ENCODE measurements around the gene MYRFL. TPM values are rescaled to one million over a fixed set of nuclear protein-coding genes. Genes with fewer than 3 reads are reported as not detected.

MYRFL gene
- total RNA-seq, 2 donors from 2014 or later, result not detected

DNA sequence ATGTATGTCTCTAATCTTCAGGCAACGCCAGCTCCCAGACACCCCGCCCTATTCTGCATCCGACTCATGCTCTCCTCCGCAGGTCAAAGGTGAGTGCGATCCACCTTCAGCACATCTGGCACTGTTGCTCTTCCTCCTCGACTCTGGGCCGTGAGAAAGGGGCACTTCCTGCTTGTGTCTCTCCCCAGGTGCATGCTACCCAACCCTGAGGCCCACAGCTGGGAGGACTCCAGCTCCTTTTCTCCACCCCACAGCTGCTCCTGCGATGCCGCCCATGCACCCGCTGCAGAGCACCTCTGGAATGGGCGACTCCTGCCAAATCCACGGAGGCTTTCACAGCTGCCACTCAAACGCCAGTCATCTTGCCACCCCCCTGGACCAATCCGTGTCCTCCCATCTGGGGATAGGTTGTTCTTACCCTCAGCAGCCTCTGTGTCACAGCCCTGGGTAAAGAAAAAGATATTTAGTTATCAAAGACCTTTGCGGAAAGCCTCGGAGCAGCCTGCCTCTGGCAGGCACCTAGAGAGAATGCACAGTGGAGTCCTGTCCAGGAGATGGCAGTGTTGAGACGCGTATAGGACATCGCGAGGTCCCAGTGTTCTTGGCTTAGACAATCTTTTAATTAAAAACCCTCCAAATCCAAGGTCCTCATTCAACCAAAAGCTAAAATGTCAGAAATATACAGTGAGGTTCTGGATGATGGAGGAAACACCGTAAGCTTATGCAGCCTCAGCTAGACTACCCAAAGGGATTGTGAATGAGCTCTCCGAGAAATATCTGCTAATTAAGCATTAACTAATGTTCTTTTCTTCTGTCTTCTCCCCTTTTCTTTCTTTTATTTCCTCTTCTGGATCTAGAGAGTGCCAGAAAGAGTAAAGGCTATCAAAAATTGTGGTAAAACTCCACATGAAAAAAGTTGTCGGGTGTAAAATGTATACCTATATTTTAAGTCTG lies 54.3 kb downstream of the MYRFL start:
- peak in 1 of 2 donors; percentile 64 for DNase-seq (ENCODE audit: low spot score in 2 of 2)
- no peaks in the 10 kb centered on the region for H3K9me3 Mint-ChIP-seq
- H3K27ac Mint-ChIP-seq, result no peak overlapping the region
- ATAC-seq, result peak; percentile 84 to 92
- H3K36me3 Mint-ChIP-seq, result no peaks in the 10 kb centered on the region

DNA sequence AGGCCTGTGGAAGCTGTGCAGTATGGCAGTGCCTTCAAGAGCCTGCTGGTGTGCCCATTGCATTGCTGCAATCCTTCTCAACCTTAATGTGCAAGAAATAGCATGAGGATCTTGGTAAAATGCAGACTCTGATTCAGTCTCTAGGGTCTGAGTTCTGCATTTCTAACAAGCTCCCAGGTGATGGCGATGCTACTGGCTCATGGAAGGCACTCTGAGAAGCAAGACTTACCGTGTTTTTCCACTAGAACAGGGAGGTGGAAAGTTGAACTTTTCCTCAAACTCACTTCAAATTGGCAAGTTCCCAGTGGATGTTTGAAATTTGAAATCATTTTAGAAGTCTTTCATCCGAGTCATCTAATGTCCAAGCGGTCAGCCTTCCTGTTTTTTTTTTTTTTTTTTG lies 55.5 kb downstream of the MYRFL start:
- DNase-seq (ENCODE audit: low spot score in 2 of 2) (no peak), ATAC-seq (no peak)
- Mint-ChIP-seq H3K36me3 (no peaks in the 10 kb centered on the region), H3K27ac (no peak overlapping the region), H3K9me3 (no peaks in the 10 kb centered on the region)

DNA sequence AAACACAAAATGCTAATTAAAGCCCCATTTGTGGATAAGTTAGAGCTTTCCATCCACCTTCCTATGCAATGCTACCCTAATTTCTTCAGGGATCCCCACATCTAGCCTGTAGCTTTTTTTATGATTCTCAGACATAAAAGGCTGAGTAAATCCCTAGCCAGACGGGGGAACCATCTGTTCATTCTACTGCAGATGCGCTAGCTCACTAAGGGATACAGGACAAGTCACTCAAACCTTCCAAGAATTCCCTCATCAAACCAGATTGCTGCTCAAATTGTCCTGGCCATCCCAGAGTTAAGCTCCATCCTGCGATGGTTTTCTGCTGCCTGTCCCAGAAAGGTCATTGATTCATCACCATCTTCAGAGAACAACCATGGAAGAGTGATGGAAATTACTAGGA lies 56.7 kb downstream of the MYRFL start:
- Mint-ChIP-seq H3K9me3 (no peaks in the 10 kb centered on the region), H3K27ac (no peak overlapping the region), H3K36me3 (no peaks in the 10 kb centered on the region)
- DNase-seq (ENCODE audit: low spot score in 2 of 2) (no peak), ATAC-seq (no peak)

DNA sequence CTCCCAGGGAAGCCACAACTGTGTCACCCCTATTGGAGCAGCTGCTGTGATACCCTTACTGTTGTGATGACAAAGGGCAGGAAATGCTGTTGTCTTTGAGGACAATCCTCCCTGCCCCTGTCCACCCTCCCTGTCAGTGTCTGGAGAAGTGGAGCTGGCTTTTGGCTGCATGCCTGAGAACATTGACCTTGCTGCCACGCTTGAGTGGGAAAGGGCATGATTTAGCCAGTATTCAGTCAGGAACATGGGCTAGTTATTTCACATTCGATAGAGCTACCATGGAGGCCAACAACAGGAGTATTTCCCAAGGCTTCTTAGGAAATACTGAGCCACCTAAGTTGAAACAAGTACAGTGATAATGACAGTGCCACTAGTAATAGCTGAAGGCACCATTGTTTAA lies 59.4 kb downstream of the MYRFL start:
- Mint-ChIP-seq H3K36me3 (no peaks in the 10 kb centered on the region), H3K27ac (no peak overlapping the region), H3K9me3 (no peaks in the 10 kb centered on the region)
- DNase-seq (ENCODE audit: low spot score in 2 of 2) (no peak), ATAC-seq (no peak)

DNA sequence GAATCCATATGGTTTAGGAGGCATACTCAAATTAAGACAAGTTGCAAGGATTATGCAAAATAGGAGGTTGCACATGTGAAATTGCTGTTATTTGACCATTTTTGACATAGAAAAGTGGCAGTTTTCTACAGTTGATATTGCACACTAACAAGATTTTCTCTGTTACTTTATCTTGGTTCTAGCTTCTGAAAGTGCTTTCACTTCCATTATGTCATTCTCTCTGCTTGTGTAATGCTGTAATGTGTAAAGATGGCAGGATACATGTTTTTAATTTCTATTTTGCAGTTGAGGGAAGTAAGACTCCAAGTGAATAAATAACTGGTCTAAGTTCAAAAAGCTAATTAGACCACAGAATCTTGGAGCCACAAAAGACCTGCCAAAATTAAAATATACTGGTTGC lies 60.6 kb downstream of the MYRFL start:
- H3K27ac Mint-ChIP-seq, result no peak overlapping the region
- no peak for ATAC-seq

DNA sequence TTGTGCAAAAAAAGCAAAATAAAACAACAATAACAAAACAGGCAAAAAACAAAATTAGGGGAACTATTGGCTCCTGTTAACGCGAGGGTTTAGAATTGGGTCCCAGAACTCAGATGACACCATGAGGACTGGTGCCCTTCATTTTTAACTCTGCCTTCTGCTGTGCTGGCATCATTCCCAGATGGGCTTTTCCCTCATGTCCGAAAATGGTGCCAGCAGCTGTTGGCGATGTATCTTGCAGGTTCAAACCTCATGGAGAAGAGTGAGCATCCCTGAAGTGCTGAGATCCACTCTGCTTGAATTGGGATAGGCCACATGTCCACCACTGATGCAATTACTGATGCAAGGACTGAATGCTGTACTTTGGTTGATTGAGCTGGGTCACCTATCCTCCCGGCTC lies 61.1 kb downstream of the MYRFL start:
- H3K27ac Mint-ChIP-seq, result no peak overlapping the region
- H3K9me3 Mint-ChIP-seq, result no peaks in the 10 kb centered on the region
- no peaks in the 10 kb centered on the region for H3K36me3 Mint-ChIP-seq
- ATAC-seq (no peak), DNase-seq (ENCODE audit: low spot score in 2 of 2) (no peak)

More for the DNA sequence above, 60.6 kb downstream of the MYRFL start:
- DNase-seq (ENCODE audit: low spot score in 2 of 2), result no peak
- Mint-ChIP-seq H3K36me3 (no peaks in the 10 kb centered on the region), H3K9me3 (no peaks in the 10 kb centered on the region)

DNA sequence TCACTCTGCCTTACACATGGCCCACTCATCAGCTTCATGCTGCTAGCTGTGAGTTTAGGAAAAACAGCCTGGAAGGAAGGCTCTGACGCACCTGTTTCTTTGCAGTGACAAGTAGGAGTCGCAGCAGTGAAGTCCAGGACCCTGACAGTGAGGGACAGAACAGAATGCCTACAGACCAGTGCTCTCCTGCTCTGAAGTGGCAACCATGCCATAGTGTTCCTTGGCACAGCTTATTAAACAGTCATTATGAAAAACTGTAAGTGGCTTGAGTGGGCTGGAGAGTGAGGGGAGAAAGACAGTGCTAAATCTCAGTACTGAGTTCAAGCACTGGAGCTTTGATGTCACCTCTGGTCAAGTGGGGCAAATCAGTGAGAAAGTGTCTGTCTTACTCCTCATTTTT lies 61.7 kb downstream of the MYRFL start:
- no peaks in the 10 kb centered on the region for H3K9me3 Mint-ChIP-seq

DNA sequence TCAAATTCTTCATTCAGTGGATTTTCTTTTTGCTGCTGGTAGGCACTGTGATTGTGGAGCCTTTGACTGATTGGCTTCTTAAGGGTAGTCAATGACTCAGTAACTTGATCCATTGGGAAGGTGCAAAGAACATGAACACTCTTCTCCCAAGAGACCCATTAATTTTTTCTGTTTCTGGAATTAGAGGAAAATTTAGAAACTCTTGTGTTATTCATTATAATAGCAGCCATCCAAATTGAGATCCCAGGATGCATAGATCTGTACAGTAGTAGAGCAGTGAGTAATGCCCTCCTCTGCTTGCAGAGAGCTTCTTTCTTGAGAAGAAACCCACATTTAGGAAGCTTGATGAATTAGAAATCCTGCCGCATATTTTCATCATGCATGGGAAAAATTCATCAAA lies 63.9 kb downstream of the MYRFL start:
- no peak overlapping the region for H3K27ac Mint-ChIP-seq

More for the DNA sequence above, 61.7 kb downstream of the MYRFL start:
- no peak for ATAC-seq
- Mint-ChIP-seq H3K36me3 (no peaks in the 10 kb centered on the region), H3K27ac (no peak overlapping the region)
- DNase-seq (ENCODE audit: low spot score in 2 of 2), result no peak

DNA sequence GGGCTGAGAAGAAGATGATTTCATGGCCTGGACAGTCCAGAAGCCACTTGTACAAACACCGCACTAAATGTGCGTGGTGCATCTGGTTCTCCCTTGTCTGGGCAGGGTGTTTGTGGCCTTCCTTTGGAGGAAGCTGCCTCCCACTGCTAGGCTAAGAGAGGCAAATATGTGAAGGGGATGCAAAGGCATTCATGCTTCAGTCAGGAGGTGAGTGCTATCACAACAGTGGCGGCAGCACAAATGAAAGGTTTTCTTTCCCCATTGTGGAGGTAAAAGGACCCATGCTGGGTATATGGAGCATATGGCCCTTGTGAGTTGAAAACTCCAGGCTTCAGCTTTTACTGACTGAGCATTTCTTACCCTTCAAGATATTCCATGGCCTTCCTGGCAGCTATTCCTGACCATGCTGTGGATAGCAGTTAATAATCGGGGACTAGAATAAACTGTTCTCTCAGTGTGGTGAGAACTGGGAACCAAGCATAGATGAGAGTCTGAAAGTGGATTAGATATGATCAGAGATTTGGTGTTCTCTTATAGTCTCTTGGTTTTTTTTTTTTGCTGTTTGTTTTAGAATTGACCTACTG lies 69.9 kb downstream of the MYRFL start:
- Mint-ChIP-seq H3K27ac (no peak overlapping the region), H3K36me3 (no peaks in the 10 kb centered on the region)

More for the DNA sequence above, 63.9 kb downstream of the MYRFL start:
- Mint-ChIP-seq H3K9me3 (no peaks in the 10 kb centered on the region), H3K36me3 (no peaks in the 10 kb centered on the region)
- no peak for DNase-seq (ENCODE audit: low spot score in 2 of 2)
- no peak for ATAC-seq

DNA sequence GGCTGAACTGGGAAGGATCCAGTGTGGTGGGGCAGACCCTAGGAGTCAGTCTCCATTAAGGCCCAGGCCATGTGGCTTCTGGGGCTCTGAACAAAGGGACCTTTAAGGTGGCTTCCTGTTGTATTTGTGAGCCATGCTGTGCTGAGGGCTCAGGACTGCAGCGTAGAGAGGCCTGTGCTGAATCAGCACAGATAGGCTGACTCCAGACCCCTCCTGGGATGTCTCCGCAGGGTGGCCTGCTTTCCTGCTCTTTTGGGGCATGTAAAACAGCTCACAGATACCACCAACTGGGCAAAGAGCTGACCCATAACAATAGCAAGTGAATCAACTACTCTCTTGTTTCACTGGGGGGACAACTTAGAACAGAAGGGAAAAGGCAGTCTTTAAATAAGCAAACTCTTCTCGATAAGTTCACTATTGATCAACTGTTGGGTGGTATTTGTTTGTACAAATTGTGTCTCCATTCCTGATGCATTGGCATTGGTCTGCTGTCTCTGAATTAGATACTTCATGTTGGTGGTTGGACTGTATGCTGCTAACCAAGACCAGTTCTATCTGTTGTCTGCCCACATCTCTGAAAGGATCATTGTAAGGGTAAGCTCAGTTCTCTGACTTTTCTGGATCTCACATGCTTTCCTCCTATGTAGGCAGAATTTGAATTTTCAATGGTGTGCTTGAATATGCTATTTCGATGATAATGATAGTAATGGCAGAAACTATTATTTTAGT lies 71.8 kb downstream of the MYRFL start:
- DNase-seq (ENCODE audit: low spot score in 2 of 2), result no peak
- no peaks in the 10 kb centered on the region for H3K9me3 Mint-ChIP-seq
- no peak for ATAC-seq
- H3K27ac Mint-ChIP-seq, result no peak overlapping the region
- no peaks in the 10 kb centered on the region for H3K36me3 Mint-ChIP-seq

More for the DNA sequence above, 69.9 kb downstream of the MYRFL start:
- DNase-seq (ENCODE audit: low spot score in 2 of 2), result no peak
- ATAC-seq, result no peak
- H3K9me3 Mint-ChIP-seq, result no peaks in the 10 kb centered on the region

DNA sequence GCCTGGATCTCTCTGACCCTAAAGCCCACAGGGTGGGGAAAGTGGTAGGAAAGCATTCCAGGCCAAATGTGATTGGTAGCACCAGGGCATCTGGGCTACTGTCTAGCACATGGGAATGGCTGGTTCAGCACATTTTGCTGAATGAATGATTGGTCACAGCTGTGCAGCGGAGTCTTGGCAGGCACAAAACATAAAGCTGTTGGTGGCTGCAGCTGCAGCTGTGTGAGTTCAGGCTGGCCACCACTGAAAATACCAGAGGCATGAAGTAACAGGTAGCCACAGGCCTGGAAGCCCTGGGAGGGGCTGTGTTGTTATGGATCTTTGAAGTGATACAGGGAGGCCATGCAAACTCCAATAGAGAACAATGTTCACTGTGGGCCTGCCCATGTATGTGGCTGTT lies 72.7 kb downstream of the MYRFL start:
- ATAC-seq, result no peak
- DNase-seq (ENCODE audit: low spot score in 2 of 2), result no peak
- H3K36me3 Mint-ChIP-seq, result no peaks in the 10 kb centered on the region
- no peaks in the 10 kb centered on the region for H3K9me3 Mint-ChIP-seq
- H3K27ac Mint-ChIP-seq, result no peak overlapping the region

DNA sequence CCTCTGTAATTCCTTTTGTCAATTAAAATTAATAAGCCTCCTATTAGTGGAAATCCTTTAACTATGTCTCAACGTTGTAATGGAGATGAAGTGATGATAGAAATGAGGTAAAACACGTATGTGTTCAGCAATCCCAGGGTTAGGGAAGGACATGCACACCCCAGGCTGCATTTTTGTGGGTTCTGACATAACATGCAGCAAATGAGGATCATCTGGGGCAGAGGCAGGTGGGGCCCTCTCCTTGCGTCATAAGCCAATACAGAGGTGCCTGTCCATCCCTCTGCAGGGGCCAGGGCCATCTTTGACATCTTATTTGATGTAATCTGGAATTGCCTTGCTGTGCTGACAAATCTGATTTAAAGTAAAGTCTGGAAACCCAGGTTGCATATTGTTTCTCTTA lies 73.2 kb downstream of the MYRFL start:
- Mint-ChIP-seq H3K27ac (no peak overlapping the region), H3K9me3 (no peaks in the 10 kb centered on the region), H3K36me3 (no peaks in the 10 kb centered on the region)
- no peak for ATAC-seq
- no peak for DNase-seq (ENCODE audit: low spot score in 2 of 2)

DNA sequence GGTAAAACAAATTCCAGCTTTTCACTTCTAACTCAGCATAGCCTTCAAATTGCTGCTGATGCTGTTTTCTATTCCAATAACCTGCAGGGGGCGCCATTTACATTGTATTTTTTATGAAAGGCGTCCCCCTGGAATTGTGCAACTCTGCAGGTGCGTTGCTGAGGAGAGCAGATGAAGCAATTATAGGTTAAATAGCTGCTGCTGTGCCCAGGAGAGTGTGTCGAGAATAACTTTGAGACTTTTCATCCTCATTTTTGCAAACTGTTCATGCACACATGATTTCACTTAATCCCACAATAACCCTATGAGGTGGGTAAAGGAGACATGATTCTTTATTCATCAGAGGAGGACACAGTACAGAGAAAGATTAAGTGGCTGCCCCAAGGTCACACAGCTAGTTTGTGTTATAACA lies 75.7 kb downstream of the MYRFL start:
- DNase-seq (ENCODE audit: low spot score in 2 of 2) (peak in 1 of 2 donors; percentile 72), ATAC-seq (peak; percentile 29 to 71)
- no peaks in the 10 kb centered on the region for H3K36me3 Mint-ChIP-seq
- no peak overlapping the region for H3K27ac Mint-ChIP-seq
- no peaks in the 10 kb centered on the region for H3K9me3 Mint-ChIP-seq

DNA sequence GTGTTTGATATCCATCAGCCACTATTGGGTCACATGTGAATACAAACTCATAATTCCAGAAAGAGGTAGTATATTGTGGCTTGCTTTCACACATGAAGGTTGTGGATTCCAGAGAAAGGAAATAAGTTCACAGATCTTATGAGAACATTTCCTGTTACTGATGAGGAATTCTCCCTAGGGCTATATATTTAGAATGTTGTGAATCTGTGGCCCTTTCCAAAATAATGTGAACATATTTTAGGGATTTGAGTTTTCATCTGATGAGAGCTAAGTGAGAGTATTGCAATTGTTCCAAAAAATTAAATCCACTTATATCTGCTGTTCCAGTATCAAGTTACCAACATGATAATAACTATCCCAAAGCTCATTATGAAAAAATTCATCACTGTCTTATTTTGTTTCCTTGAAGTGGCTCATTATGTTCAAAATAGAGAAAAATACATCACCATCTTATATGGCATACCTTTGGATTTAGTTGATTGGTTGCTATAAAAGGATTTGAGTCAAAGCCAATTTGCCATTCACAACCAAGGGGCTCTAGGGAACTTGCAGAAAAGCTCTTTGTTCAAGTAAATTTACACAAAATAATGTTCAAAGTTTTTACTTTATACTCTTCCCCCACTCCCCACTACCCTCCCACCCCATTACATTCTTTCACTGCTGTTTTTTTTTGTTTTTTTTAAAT lies 76.3 kb downstream of the MYRFL start:
- Mint-ChIP-seq H3K27ac (no peak overlapping the region), H3K9me3 (no peaks in the 10 kb centered on the region), H3K36me3 (no peaks in the 10 kb centered on the region)
- ATAC-seq, result no peak
- DNase-seq (ENCODE audit: low spot score in 2 of 2), result no peak

DNA sequence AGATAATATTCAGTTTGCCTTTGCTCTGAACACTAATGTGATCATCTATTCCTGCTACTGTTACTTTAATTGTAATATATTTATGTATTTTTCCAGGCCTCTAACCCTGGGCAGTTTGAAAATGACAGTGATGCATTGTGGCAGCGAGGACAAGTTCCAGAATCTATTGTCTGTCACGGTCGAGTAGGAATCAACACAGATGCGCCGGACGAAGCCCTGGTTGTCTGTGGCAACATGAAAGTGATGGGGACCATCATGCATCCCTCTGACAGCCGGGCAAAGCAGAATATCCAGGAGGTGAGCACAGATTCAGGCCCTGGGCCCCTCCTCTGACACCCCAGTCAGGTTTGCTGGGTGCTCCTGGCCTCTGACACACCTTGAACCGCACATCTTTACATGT lies 78.5 kb downstream of the MYRFL start:
- ATAC-seq (no peak), DNase-seq (ENCODE audit: low spot score in 2 of 2) (no peak)
- no peak overlapping the region for H3K27ac Mint-ChIP-seq
- H3K36me3 Mint-ChIP-seq, result no peaks in the 10 kb centered on the region
- no peaks in the 10 kb centered on the region for H3K9me3 Mint-ChIP-seq

DNA sequence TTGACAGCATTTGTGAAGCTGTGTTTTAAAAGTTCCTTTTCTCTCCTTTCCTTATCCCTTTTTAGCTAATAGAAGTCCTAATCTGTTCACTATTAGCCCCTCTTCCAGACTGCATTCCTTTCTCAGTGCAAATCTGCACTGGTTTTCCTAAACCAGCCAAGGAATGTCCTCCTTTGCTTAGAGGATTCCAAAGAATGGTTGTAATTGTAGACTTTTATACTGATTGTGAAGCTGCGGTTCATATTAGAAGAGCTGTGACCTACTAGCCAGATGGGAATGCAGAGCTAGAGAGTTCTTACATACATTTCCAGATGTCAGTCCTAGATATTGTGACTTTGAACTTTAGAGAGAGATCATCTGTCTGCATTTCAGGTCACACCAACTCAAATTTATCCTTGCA lies 79.8 kb downstream of the MYRFL start:
- no peak for DNase-seq (ENCODE audit: low spot score in 2 of 2)
- Mint-ChIP-seq H3K27ac (no peak overlapping the region), H3K9me3 (no peaks in the 10 kb centered on the region), H3K36me3 (no peaks in the 10 kb centered on the region)
- ATAC-seq, result no peak

DNA sequence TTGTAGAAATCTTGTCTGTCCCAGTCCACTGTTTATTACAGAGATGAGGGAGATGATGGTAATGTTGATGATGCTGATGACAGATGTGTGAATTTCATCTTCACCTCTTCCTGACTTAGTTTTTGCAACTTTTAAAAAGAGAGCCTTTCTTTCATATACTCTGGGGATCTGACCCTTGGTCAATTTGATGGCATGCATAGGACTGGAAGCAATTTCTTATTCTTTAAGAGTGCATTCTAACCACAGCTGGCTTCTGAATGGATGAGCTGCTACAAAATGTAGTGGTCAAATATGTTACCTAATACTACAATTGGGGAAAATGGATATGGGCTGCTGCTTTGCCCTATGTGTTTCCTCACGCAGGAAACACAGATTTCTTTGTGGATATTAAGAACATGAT lies 80.8 kb downstream of the MYRFL start:
- no peaks in the 10 kb centered on the region for H3K9me3 Mint-ChIP-seq
- DNase-seq (ENCODE audit: low spot score in 2 of 2) (no peak), ATAC-seq (no peak)
- H3K36me3 Mint-ChIP-seq, result no peaks in the 10 kb centered on the region
- no peak overlapping the region for H3K27ac Mint-ChIP-seq

All from activated naive CD4-positive, alpha-beta T cell treated with anti-CD3 and anti-CD28 coated beads, Interleukin-2, amount 50 U/mL, for 72 hours (primary cell).